Activated CD8-positive, alpha-beta memory T cell treated with anti-CD3 and anti-CD28 coated beads for 4 hours (primary cell): Measurements from ENCODE around the gene LRRN4CL.
"Not testable (repeated sequence)": the region's sequence is repeated elsewhere in the genome, so short reads cannot be mapped to it uniquely, and the experiment has no call there.

ENCODE experiments used
- DNase-seq, 2 donors: peaks; one replicate each; pipeline ENCODE4 v3.0.0-alpha.2; 2020; ENCODE audit warnings: low read depth in 2 of 2

LRRN4CL gene

GRCh38 chr11:62676698-62677097 lies 12.6 kb downstream of the LRRN4CL start:
- no peak for DNase-seq

GRCh38 chr11:62675415-62675814 lies 13.9 kb downstream of the LRRN4CL start:
- DNase-seq, result not testable (repeated sequence)

GRCh38 chr11:62673196-62673525 lies 16.2 kb downstream of the LRRN4CL start:
- DNase-seq, result no peak

GRCh38 chr11:62671608-62672389 lies 17.5 kb downstream of the LRRN4CL start, which contains the start of the genes LBHD1 and UQCC3:
LBHD1 (minus strand) TSS chr11:62672267; CDS start chr11:62670031, 2,236 bp downstream.
UQCC3 (plus strand) TSS chr11:62671673; CDS start chr11:62671746, 73 bp downstream.
- peak; percentile 46 to 56 for DNase-seq

GRCh38 chr11:62671236-62671607 lies 18.1 kb downstream of the LRRN4CL start:
- no peak for DNase-seq

GRCh38 chr11:62669420-62670161 lies 19.7 kb downstream of the LRRN4CL start:
- DNase-seq, result no peak

- no peak for DNase-seq
Measured at GRCh38 chr11:62667460-62667859, 21.9 kb downstream of the LRRN4CL start.

- no peak for DNase-seq
Measured at GRCh38 chr11:62666259-62666926, 22.9 kb downstream of the LRRN4CL start.

- peak; percentile 56 to 68 for DNase-seq
Measured at GRCh38 chr11:62665599-62666258, 23.6 kb downstream of the LRRN4CL start.

- DNase-seq, result peak; percentile 92 to 94
Measured at GRCh38 chr11:62665075-62665598, 24.2 kb downstream of the LRRN4CL start, which contains the start of the genes C11orf98 and CSKMT. C11orf98 (minus strand) TSS chr11:62665210; CDS start chr11:62665169, 41 bp downstream. CSKMT (plus strand) TSS chr11:62665312; CDS start chr11:62665880, 568 bp downstream.

- DNase-seq, result peak in 1 of 2 donors; percentile 14
Measured at GRCh38 chr11:62664405-62665074, 24.8 kb downstream of the LRRN4CL start.

GRCh38 chr11:62656796-62657429 lies 32.4 kb downstream of the LRRN4CL start:
- no peak for DNase-seq

GRCh38 chr11:62654297-62654696 lies 35.0 kb downstream of the LRRN4CL start:
- no peak for DNase-seq

GRCh38 chr11:62652161-62653006 lies 36.9 kb downstream of the LRRN4CL start:
- no peak for DNase-seq

GRCh38 chr11:62650283-62650682 lies 39.0 kb downstream of the LRRN4CL start:
- not testable (repeated sequence) for DNase-seq

GRCh38 chr11:62649486-62649885 lies 39.8 kb downstream of the LRRN4CL start:
- DNase-seq, result no peak

GRCh38 chr11:62648967-62649364 lies 40.4 kb downstream of the LRRN4CL start:
- no peak for DNase-seq

GRCh38 chr11:62648185-62648966 lies 41.0 kb downstream of the LRRN4CL start:
- no peak for DNase-seq

GRCh38 chr11:62647609-62648005 lies 41.7 kb downstream of the LRRN4CL start:
- DNase-seq, result no peak
